D721Med (cell line): ENCODE results near the gene HDAC10.

Source experiments
- DNase-seq: peaks from one replicate; pipeline ENCODE4 v3.0.0; 2011; ENCODE audit warnings: low spot score; ENCODE audit not compliant: insufficient read length
- FAIRE-seq: peaks from 2 replicates; lab custom pipeline; 2011; peaks lifted over from hg19 to GRCh38; lab: Jason Lieb, UNC
- TF ChIP-seq, protein P1 (sequence below): IDR thresholded peaks from 2 replicates; pipeline ENCODE4 v1.5.1; 2012; ENCODE audit warnings: mild to moderate bottlenecking, control low read depth; ENCODE audit not compliant: insufficient read depth; ENCODE audit errors: missing control alignments

The HDAC10 gene

GRCh38 chr22:50272044-50272802 lies 21.2 kb upstream of the HDAC10 start:
- DNase-seq (no peak), FAIRE-seq (no peak)
- TF ChIP-seq, protein P1, sequence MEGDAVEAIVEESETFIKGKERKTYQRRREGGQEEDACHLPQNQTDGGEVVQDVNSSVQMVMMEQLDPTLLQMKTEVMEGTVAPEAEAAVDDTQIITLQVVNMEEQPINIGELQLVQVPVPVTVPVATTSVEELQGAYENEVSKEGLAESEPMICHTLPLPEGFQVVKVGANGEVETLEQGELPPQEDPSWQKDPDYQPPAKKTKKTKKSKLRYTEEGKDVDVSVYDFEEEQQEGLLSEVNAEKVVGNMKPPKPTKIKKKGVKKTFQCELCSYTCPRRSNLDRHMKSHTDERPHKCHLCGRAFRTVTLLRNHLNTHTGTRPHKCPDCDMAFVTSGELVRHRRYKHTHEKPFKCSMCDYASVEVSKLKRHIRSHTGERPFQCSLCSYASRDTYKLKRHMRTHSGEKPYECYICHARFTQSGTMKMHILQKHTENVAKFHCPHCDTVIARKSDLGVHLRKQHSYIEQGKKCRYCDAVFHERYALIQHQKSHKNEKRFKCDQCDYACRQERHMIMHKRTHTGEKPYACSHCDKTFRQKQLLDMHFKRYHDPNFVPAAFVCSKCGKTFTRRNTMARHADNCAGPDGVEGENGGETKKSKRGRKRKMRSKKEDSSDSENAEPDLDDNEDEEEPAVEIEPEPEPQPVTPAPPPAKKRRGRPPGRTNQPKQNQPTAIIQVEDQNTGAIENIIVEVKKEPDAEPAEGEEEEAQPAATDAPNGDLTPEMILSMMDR = no peak

- no peak for DNase-seq
- TF ChIP-seq, protein P1 = no peak
- FAIRE-seq = no peak
Measured at GRCh38 chr22:50271519-50271970, 20.5 kb upstream of the HDAC10 start.

GRCh38 chr22:50270666-50271394 lies 19.8 kb upstream of the HDAC10 start:
- TF ChIP-seq, protein P1 = no peak
- FAIRE-seq (no peak), DNase-seq (no peak)

- DNase-seq (no peak), FAIRE-seq (no peak)
- TF ChIP-seq, protein P1 = no peak
Measured at GRCh38 chr22:50269970-50270665, 19.1 kb upstream of the HDAC10 start, which contains the start of gene MAPK11. Gene MAPK11, minus strand, starts transcription at chr22:50270380. Its CDS starts 88 bp downstream, at chr22:50270292.

GRCh38 chr22:50269573-50269969 lies 18.5 kb upstream of the HDAC10 start:
- DNase-seq = no peak
- TF ChIP-seq, protein P1 = no peak
- FAIRE-seq = no peak

- TF ChIP-seq, protein P1 = no peak
- DNase-seq (no peak), FAIRE-seq (no peak)
Measured at GRCh38 chr22:50268655-50269113, 17.6 kb upstream of the HDAC10 start.
